Glomerular visceral epithelial cell (primary cell): ENCODE data around the gene NELL2.
A peak's percentile ranks its signal among the peaks of the same experiment; 100 is the strongest.
"Not testable (repeated sequence)": the region's sequence is repeated elsewhere in the genome, so short reads cannot be mapped to it uniquely, and the experiment has no call there.

Experiments
- DNase-seq: peaks from one replicate; pipeline ENCODE4 v3.0.0-alpha.2; 2016; ENCODE audit errors: extremely low spot score

Gene NELL2

DNA sequence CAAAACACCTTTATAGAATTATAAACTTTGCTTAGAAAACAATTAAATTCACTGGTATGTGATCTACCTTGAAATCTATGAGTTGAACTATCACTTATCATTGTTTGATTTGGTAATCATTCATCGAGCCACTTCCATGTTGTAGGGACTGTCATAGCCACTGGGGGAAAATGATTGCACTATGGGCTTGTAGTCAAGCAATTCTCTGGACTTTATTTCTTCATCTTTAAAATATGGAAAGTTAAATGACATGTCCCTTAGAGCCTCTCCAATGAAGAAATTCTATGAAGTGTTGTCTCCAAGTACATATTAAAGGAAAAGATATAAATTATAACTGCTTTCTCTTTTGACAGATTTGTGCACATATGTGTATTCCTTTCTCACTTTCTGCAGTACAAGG lies 97.3 kb downstream of the NELL2 start:
- DNase-seq, result no peak

DNA sequence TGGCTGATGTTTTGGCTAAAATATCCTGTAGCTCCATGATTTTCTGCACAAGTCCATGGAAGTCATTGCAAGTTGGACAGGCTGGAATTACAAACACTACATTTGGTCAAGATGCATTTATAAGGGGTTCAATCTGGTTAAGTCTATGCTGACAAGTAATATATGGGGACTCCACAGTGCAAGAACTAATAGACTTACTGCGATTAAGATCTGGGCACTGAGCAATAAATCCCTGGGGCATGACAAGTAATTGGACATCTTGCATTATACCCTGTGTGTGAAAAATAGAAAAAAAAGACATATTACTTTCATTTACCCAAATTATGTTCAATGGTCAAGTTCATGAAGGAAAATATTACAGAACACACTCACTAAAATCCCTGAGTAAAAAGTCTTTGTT lies 99.1 kb downstream of the NELL2 start:
- no peak for DNase-seq

GRCh38 chr12:44775901-44776300 lies 100.2 kb downstream of the NELL2 start:
- DNase-seq, result no peak

DNA sequence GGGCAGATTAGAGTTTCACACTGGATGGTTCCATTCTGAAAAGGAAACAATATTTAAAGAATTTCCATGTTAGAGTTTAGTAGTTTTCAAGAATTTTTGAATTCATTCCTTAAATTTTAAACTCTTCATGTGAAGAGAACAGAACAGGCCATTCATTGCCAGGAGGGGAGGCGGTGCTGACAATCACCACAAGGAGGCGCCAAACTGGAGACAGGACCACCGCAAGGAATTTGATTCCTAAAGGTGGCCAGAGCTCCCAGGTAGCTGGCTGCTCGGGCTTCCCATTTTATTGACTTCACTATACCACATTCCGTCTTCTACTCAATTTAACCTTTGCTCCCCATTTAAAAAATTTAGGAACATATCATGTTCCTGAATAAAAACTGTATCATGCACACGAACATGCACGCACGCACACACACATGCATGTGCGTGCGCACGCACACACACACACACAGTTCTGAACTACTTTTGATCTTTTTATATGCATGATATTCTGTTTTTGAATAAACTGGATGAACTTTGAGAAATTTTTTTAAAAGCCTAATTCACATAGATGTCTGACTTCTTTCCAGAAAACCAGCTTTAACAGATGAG lies 101.2 kb downstream of the NELL2 start:
- DNase-seq, result peak; percentile 13

GRCh38 chr12:44771485-44772021 lies 104.6 kb downstream of the NELL2 start:
- no peak for DNase-seq

- DNase-seq, result no peak
Measured at GRCh38 chr12:44765796-44766195, 110.3 kb downstream of the NELL2 start.

- DNase-seq, result no peak
Measured at GRCh38 chr12:44763021-44763420, 113.1 kb downstream of the NELL2 start.

- no peak for DNase-seq
Measured at GRCh38 chr12:44759289-44759688, 116.8 kb downstream of the NELL2 start.

DNA sequence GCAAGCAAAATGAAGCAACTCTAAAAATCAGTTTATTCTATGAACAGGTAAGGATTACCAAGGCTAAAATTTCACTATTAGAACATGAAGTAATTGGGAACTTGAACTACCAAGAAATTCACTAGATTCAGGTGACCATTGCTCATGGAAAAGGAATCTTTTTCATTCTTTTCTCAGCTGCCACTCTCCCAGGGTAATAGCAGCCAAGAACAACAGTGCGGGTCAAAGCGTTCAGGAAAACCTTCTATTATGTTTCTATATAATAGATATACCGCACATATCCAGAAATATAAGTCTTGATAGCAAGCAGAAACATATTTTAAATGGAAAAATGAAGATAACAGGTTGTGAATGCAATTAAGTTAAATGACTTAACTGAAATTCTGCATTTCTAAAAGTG lies 125.6 kb downstream of the NELL2 start:
- no peak for DNase-seq

GRCh38 chr12:44749566-44749965 lies 126.5 kb downstream of the NELL2 start:
- DNase-seq, result no peak

GRCh38 chr12:44748950-44749468 lies 127.1 kb downstream of the NELL2 start:
- DNase-seq, result no peak

DNA sequence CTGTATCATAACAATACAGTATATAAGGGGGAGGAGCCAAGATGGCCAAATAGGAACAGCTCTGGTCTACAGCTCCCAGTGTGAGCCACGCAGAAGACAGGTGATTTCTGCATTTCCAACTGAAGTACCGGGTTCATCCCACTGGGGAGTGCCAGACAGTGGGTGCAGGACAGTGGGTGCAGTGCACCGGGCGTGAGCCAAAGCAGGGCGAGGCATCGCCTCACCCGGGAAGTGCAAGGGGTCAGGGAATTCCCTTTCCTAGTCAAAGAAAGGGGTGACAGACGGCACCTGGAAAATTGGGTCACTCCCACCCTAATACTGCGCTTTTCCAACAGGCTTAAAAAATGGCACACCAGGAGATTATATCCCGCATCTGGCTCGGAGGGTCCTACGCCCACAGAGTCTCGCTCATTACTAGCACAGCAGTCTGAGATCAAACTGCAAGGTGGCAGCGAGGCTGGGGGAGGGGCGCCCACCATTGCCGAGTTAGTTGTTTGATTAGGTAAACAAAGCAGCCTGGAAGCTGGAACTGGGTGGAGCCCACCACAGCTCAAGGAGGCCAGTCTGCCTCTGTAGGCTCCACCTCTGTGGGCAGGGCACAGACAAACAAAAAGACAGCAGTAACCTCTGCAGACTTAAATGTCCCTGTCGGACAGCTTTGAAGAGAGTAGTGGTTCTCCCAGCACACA lies 134.7 kb downstream of the NELL2 start:
- DNase-seq, result not testable (repeated sequence)

- DNase-seq, result no peak
Measured at GRCh38 chr12:44738051-44738450, 138.1 kb downstream of the NELL2 start.

DNA sequence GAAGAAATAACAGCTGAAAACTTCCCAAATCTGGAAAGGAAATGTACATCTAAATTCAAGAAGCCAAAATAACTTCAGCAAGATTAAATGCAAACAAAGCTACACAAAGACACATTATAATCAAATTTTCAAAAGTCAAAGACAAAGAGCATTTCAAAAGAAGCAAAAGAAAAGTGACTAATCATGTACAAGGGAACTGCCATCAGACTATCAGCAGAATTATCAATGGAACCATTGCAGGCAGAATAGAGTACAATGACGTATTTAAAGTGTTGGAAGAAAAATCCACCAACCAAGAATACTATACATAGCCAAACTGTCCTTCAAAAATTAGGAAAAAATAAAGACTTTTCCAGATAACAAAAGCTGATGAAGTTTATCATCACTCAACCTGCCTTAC lies 147.5 kb downstream of the NELL2 start:
- no peak for DNase-seq

- DNase-seq, result no peak
Measured at GRCh38 chr12:44720265-44720664, 155.8 kb downstream of the NELL2 start.

DNA sequence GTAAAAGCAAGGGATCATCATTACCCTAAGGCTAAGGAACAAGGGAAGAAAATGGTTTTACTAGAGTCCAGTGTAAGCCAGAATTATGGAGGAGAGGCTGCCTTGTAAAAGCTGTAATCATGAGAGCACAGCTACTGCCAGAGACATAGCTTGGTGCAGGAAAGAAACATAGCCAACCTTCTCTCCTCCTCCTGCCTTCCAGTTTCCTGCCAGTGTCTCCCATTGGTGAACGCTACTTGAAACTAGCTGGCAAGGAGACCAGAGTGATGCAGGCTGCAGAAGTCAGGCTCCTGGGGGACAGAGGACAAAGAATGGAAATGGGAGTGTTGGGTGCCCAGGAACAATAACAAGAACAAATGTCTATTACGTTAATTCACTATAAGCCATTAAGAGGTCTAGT lies 158.5 kb downstream of the NELL2 start:
- DNase-seq, result no peak

DNA sequence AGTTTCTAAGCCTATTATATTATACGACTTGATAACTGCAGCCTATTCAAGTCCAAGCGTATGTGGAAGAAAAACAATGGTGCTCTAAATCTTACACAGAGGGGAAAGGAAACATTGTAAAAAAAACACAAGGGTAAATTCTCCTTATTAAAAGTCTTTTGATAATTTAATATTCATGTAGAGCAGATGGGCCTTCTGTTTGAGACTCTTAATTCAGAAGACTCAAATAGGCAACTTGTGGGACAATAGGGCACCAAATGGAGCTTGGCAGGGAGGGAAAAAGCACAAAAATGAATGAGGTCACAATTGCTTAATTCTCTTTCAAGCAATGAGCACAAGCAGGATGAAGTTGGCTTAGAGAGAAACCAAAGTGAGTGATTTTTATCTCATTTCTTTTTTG lies 159.4 kb downstream of the NELL2 start:
- no peak for DNase-seq

GRCh38 chr12:44711736-44712135 lies 164.4 kb downstream of the NELL2 start:
- no peak for DNase-seq

DNA sequence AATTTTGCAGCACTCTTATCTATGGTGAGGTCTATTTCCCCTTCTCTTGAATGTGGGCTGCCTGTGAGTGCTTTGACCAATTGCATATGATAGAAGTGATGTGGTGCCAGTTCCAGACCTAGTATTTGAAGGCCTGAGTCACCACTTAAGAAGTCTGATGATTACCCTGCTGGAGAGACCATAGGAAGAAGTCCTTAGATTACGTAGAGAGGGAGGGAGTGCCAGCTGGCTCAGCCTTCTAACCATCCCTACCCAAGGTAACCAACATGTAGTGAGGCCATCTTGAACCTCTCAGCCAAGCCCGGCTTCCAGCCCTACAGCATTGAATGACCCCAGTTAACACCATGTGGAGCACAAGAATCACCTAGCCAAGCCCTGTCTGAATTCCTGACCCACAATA lies 166.9 kb downstream of the NELL2 start:
- DNase-seq, result no peak

DNA sequence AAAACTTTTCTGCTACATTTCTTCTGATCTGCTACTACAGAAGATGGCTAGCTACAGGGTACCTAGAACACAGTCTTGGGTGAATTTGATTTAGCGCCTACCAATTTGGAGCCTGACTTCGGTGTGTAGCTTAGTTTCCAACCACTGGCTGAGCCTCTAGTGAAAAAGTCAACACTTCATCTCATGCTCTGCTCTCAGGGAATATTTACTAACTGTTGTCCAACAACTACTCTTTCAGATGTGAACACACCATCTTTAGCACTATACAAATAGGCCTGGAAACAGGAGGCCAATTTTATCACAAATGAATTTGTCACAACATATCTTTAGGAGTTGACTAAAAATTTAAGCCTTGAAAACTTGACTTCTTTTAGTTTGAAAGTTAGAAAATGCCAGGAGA lies 167.9 kb downstream of the NELL2 start:
- DNase-seq, result no peak

DNA sequence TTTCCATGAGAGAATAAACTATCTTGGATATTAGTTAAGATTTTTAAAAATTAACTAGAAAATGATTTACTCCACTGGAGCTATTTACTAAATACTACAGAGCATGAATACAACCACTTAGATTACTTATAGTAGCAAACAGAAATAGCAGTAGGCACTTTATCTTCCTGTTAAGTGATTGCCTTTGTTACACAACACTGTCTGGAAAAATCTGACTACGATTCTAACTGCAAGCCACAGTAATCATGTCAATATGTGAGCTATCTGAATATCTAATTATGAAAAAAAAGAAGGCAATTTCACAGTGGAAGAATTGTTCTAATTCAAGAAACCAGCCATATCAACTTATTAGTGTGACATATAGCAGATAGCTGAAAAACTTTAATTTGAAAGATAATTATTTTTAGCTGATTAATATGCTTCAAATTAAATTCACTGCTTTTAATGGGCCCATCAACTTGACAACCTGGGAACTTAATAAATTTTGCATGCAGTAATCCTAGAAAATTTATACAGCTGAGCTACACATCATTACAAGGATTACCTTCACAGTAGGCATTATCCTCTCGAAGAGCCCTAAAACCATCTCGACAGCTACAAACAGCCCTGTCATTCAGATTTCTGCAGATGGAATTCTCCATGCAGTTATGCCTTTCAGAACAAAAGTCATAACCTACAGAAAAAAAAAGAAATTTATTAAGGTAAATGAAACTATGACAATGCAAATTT lies 172.8 kb downstream of the NELL2 start:
- DNase-seq, result no peak

DNA sequence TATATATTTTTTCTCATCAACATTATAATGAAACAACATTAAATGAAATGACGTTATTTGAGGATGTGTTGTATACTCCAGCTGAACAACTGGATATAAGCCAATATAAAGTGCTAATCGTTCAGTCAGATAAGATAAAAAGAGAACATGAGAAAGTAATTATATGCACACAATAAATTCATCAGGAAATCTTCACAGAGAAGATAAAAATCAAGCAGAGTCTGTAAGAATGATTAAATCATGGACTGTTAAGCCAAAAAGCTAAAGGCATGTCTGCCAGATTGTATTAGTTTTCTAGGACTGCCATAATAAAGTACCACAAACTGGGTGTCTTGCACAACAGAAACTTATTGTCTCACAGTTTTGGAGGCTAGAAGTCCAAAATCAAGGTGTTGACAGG lies 178.6 kb downstream of the NELL2 start:
- no peak for DNase-seq

DNA sequence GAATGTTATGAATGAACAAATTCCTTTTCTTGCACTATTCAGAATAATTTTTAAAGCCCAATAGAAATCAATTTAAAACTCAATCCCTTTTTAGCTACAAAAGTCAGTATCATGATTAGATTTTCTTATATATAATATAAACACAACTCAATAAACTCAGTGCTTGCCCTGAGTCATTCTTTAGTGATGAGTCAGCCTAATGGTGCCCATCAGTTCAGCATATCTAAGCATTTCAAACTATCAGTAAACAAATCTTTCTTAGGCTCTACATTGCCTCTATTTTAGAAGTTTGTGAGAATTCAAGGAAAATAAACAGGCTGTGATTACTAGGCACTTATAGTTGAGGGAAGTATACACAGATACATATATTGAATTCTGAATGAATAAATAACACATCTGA lies 179.6 kb downstream of the NELL2 start:
- no peak for DNase-seq
